Measurements from ENCODE around the gene RNF186. TPM values are rescaled to one million over a fixed set of nuclear protein-coding genes. Genes with fewer than 3 reads are reported as not detected.

The RNF186 gene, protein sequence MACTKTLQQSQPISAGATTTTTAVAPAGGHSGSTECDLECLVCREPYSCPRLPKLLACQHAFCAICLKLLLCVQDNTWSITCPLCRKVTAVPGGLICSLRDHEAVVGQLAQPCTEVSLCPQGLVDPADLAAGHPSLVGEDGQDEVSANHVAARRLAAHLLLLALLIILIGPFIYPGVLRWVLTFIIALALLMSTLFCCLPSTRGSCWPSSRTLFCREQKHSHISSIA
- total RNA-seq (under 1 TPM; 0.17 to 0.33 TPM), polyA plus RNA-seq (under 1 TPM; 0.23 to 0.38 TPM)

DNA sequence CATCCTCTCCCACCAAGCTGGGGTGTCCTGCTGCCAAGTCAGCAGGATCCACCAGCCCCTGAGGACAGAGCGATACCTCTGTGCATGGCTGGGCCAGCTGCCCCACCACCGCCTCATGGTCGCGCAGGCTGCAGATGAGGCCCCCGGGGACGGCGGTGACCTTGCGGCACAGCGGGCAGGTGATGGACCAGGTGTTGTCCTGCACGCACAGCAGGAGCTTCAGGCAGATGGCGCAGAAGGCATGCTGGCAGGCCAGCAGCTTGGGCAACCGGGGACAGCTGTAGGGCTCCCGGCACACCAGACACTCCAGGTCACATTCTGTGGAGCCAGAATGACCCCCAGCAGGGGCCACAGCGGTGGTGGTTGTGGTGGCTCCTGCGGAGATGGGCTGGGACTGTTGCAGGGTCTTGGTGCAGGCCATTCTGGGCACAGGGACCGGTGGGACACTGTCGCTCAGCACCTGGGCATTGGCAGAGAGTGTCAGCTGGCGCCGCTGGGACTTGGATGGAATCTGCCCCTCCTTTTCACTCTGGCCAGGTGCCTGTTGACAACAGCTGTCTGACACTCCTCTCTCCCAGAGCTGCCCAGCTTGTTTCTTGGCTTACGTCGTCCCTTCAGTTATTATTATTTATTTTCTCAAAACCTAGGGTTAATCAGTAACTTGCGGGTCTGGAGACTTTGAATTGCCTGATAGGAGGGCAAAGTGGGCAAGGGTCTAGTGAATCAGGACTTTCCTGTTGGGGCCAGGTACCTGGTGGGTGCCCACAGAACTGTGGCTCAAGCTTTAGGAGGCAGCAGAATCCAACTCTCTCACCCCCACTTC, at the start of gene RNF186:
TSS of gene RNF186 (minus strand) at position 603 of the 823 bp plus-strand sequence. CDS start at position 421, 182 bp downstream.
- DNase-seq (ENCODE audit: low spot score): no peak
- peak within 1 kb of the TSS; percentile 68 to 79 for H3K27ac ChIP-seq (ENCODE audit: low read depth in 1 of 2, low read length in 2 of 2)

More for the DNA sequence above, at the start of gene RNF186:
- Histone ChIP-seq H3K36me3 (ENCODE audit: control insufficient read depth in 4 of 4, insufficient read depth in 3 of 4, low read depth in 1 of 4, low read length in 3 of 4) (no peaks in the 10 kb centered on the region), H3K4me3 (ENCODE audit: low read depth in 1 of 3, low read length in 3 of 3) (peak within 1 kb of the TSS in 2 of 3 donors; percentile 12 to 45), H3K9ac (ENCODE audit: low read depth in 1 of 2, low read length in 2 of 2) (no peak within 1 kb of the TSS), H3K9me3 (ENCODE audit: control insufficient read depth in 4 of 4, low read length in 3 of 4) (no peaks in the 10 kb centered on the region), H3K4me1 (ENCODE audit: control insufficient read depth in 4 of 4, insufficient read depth in 4 of 4, low read length in 3 of 4) (peaks cover 16 to 58% (median 52%) of the 10 kb centered on the region in 4 donors), H3K27me3 (ENCODE audit: control insufficient read depth in 4 of 4, insufficient read depth in 4 of 4, low read length in 3 of 4) (no peaks in the 10 kb centered on the region)
- 39% methylated on average over 22 of the region's 22 CpGs for WGBS
- TF ChIP-seq, protein P1, sequence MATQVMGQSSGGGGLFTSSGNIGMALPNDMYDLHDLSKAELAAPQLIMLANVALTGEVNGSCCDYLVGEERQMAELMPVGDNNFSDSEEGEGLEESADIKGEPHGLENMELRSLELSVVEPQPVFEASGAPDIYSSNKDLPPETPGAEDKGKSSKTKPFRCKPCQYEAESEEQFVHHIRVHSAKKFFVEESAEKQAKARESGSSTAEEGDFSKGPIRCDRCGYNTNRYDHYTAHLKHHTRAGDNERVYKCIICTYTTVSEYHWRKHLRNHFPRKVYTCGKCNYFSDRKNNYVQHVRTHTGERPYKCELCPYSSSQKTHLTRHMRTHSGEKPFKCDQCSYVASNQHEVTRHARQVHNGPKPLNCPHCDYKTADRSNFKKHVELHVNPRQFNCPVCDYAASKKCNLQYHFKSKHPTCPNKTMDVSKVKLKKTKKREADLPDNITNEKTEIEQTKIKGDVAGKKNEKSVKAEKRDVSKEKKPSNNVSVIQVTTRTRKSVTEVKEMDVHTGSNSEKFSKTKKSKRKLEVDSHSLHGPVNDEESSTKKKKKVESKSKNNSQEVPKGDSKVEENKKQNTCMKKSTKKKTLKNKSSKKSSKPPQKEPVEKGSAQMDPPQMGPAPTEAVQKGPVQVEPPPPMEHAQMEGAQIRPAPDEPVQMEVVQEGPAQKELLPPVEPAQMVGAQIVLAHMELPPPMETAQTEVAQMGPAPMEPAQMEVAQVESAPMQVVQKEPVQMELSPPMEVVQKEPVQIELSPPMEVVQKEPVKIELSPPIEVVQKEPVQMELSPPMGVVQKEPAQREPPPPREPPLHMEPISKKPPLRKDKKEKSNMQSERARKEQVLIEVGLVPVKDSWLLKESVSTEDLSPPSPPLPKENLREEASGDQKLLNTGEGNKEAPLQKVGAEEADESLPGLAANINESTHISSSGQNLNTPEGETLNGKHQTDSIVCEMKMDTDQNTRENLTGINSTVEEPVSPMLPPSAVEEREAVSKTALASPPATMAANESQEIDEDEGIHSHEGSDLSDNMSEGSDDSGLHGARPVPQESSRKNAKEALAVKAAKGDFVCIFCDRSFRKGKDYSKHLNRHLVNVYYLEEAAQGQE (IDR thresholded peaks at IDR 0.05): peak; percentile 64
- TF ChIP-seq, protein P2, sequence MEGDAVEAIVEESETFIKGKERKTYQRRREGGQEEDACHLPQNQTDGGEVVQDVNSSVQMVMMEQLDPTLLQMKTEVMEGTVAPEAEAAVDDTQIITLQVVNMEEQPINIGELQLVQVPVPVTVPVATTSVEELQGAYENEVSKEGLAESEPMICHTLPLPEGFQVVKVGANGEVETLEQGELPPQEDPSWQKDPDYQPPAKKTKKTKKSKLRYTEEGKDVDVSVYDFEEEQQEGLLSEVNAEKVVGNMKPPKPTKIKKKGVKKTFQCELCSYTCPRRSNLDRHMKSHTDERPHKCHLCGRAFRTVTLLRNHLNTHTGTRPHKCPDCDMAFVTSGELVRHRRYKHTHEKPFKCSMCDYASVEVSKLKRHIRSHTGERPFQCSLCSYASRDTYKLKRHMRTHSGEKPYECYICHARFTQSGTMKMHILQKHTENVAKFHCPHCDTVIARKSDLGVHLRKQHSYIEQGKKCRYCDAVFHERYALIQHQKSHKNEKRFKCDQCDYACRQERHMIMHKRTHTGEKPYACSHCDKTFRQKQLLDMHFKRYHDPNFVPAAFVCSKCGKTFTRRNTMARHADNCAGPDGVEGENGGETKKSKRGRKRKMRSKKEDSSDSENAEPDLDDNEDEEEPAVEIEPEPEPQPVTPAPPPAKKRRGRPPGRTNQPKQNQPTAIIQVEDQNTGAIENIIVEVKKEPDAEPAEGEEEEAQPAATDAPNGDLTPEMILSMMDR (IDR thresholded peaks at IDR 0.05; ENCODE audit: low read depth, low read length, missing input control): no peak
- peak; percentile 14 to 62 for TF ChIP-seq RAD21 (IDR thresholded peaks at IDR 0.05)
- peak; percentile 78 for TF ChIP-seq SP1 (IDR thresholded peaks at IDR 0.05)
- peak; percentile 68 to 72 for TF ChIP-seq HNF4A (conservative IDR thresholded peaks at IDR 0.05)
- TF ChIP-seq, protein P3, sequence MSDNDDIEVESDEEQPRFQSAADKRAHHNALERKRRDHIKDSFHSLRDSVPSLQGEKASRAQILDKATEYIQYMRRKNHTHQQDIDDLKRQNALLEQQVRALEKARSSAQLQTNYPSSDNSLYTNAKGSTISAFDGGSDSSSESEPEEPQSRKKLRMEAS (IDR thresholded peaks at IDR 0.05): peak; percentile 57
- TF ChIP-seq RXRA (IDR thresholded peaks at IDR 0.05): peak; percentile 40 to 71
- TF ChIP-seq JUND (IDR thresholded peaks at IDR 0.05): peak in 1 of 2 donors; percentile 46
- peak; percentile 70 for TF ChIP-seq FOXA2 (IDR thresholded peaks at IDR 0.05)
- TF ChIP-seq, protein P4, sequence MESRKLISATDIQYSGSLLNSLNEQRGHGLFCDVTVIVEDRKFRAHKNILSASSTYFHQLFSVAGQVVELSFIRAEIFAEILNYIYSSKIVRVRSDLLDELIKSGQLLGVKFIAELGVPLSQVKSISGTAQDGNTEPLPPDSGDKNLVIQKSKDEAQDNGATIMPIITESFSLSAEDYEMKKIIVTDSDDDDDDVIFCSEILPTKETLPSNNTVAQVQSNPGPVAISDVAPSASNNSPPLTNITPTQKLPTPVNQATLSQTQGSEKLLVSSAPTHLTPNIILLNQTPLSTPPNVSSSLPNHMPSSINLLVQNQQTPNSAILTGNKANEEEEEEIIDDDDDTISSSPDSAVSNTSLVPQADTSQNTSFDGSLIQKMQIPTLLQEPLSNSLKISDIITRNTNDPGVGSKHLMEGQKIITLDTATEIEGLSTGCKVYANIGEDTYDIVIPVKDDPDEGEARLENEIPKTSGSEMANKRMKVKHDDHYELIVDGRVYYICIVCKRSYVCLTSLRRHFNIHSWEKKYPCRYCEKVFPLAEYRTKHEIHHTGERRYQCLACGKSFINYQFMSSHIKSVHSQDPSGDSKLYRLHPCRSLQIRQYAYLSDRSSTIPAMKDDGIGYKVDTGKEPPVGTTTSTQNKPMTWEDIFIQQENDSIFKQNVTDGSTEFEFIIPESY (IDR thresholded peaks at IDR 0.05): no peak
- TF ChIP-seq NR2F2 (IDR thresholded peaks at IDR 0.05): no peak
- no peak for TF ChIP-seq EGR1 (IDR thresholded peaks at IDR 0.05; ENCODE audit: low read depth in 2 of 2)
- TF ChIP-seq YY1 (IDR thresholded peaks at IDR 0.05): no peak
- no peak for TF ChIP-seq FOXA1 (IDR thresholded peaks at IDR 0.05)
- TF ChIP-seq TAF1 (conservative IDR thresholded peaks at IDR 0.05): no peak
- TF ChIP-seq GABPA (IDR thresholded peaks at IDR 0.05 in 1 of 2, conservative IDR thresholded peaks at IDR 0.05 in 1 of 2): no peak
- TF ChIP-seq, protein P5, sequence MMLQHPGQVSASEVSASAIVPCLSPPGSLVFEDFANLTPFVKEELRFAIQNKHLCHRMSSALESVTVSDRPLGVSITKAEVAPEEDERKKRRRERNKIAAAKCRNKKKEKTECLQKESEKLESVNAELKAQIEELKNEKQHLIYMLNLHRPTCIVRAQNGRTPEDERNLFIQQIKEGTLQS (IDR thresholded peaks at IDR 0.05): no peak
- TF ChIP-seq HNF4G (IDR thresholded peaks at IDR 0.05): no peak
